Measurements from ENCODE around the gene ZBED1.

DNA sequence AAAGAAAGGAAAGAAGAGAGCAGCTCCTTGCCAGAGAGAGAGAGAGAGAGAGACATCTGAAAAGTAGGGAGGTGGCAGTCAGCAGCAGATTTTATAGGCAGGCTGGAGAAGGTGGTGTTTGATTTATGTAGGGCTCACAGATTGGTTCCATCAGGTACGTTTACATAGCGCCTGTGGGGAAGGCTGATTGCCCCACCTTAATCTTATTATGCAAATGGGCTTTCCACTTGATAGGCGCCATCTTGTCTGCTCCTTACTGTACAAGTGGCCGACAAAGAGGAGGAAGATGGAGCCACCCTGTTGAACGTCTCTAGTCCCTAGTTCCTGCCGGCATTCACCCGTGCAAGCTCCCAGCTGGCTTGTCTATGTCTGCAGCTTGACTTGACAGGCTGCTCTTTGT lies 49.1 kb upstream of the ZBED1 start:
- TF ChIP-seq RAD21 (IDR thresholded peaks at IDR 0.05; ENCODE audit: low read depth) (no peak), REST (IDR thresholded peaks at IDR 0.05; ENCODE audit: low read depth) (no peak), EP300 (IDR thresholded peaks at IDR 0.05; ENCODE audit: borderline replicate concordance) (no peak), NFIC (IDR thresholded peaks at IDR 0.05) (no peak)
